ENCODE measurements around the gene GLRA3.

The GLRA3 gene

GRCh38 chr4:174595141-174595929 is 233.7 kb downstream of the GLRA3 start:
- DNase-seq (ENCODE audit: low read depth, low spot score), result no peak

GRCh38 chr4:174593701-174594100 is 235.3 kb downstream of the GLRA3 start:
- DNase-seq (ENCODE audit: low read depth, low spot score), result no peak

- no peak for DNase-seq (ENCODE audit: low read depth, low spot score)
These were observed 236.1 kb downstream of the GLRA3 start for GRCh38 chr4:174592985-174593335.

- no peak for DNase-seq (ENCODE audit: low read depth, low spot score)
These were observed 236.6 kb downstream of the GLRA3 start for GRCh38 chr4:174592256-174592984.

- no peak for DNase-seq (ENCODE audit: low read depth, low spot score)
These were observed 237.6 kb downstream of the GLRA3 start for GRCh38 chr4:174591243-174592021.

GRCh38 chr4:174590336-174590735 is 238.7 kb downstream of the GLRA3 start:
- DNase-seq (ENCODE audit: low read depth, low spot score), result no peak
